SU-DHL-6 (cell line): ENCODE data around the gene MRPS26.
"Not testable (repeated sequence)": the region's sequence is repeated elsewhere in the genome, so short reads cannot be mapped to it uniquely, and the experiment has no call there.

Experiments
- H2AFZ ChIP-seq: fragments of 200-600 bp; sonication (generic); 2 replicates; pipeline ENCODE4 v1.6.1; 2014; ENCODE audit warnings: low read depth, mild to moderate bottlenecking, moderate library complexity, mixed read lengths, antibody characterized with exemption, low read length; ENCODE audit not compliant: severe bottlenecking
- H3F3A ChIP-seq: fragments of 200-600 bp; shearing (Covaris generic); 2 replicates; pipeline ENCODE4 v1.6.0; 2016; ENCODE audit warnings: antibody characterized with exemption, mild to moderate bottlenecking; ENCODE audit not compliant: insufficient read depth
- H3K27ac ChIP-seq: fragments of 200-600 bp; sonication (generic); 2 replicates; pipeline ENCODE4 v1.5.1; 2016; ENCODE audit warnings: low read depth, mild to moderate bottlenecking, low read length, moderate library complexity, mixed read lengths
- H3K27me3 ChIP-seq: fragments of 200-600 bp; sonication (generic), shearing (Covaris generic); 2 replicates; pipeline ENCODE4 v1.6.0; 2014; ENCODE audit warnings: mild to moderate bottlenecking, low read length
- H3K36me3 ChIP-seq: fragments of 200-600 bp; sonication (generic); 2 replicates; pipeline ENCODE4 v1.6.1; 2014; ENCODE audit warnings: mild to moderate bottlenecking, low read length, mixed read lengths
- H3K4me2 ChIP-seq: fragments of 300-600, 200-600 bp; shearing (Covaris generic), sonication (generic); 2 replicates; pipeline ENCODE4 v1.6.0; 2014; ENCODE audit warnings: low read length, low read depth, mild to moderate bottlenecking; ENCODE audit not compliant: poor library complexity, severe bottlenecking
- H3K4me3 ChIP-seq: fragments of 200-600 bp; sonication (generic); 2 replicates; pipeline ENCODE4 v1.5.1; 2014; ENCODE audit warnings: antibody characterized with exemption, low read length, mild to moderate bottlenecking, mixed read lengths; ENCODE audit not compliant: insufficient read depth, poor library complexity, severe bottlenecking
- H3K79me2 ChIP-seq: fragments of 200-600 bp; sonication (generic); 2 replicates; pipeline ENCODE4 v1.6.1; 2014; ENCODE audit warnings: mild to moderate bottlenecking, low read length, moderate library complexity; ENCODE audit not compliant: insufficient read depth
- H3K9ac ChIP-seq: fragments of 200-600 bp; sonication (generic); 2 replicates; pipeline ENCODE4 v1.7.0; 2014; ENCODE audit warnings: mild to moderate bottlenecking, low read length
- H3K9me2 ChIP-seq: fragments of 200-600 bp; sonication (generic); replicated peaks from 2 replicates; pipeline ENCODE4 v1.6.1; 2014; ENCODE audit warnings: low read length; ENCODE audit not compliant: insufficient read depth
- H3K9me3 ChIP-seq: fragments of 200-600 bp; sonication (generic); 2 replicates; pipeline ENCODE4 v1.6.1; 2014; ENCODE audit warnings: low read length, mixed read lengths; ENCODE audit not compliant: insufficient read depth
- H4K20me1 ChIP-seq: fragments of 200-600 bp; sonication (generic); 2 replicates; pipeline ENCODE4 v1.6.1; 2014; ENCODE audit warnings: low read depth, mild to moderate bottlenecking, antibody characterized with exemption, low read length, moderate library complexity, mixed read lengths
- CTCF ChIP-seq: fragments of 200-600 bp; sonication (generic); IDR thresholded peaks from one replicate; pipeline ENCODE4 v1.5.1; 2017; ENCODE audit warnings: antibody characterized with exemption, mild to moderate bottlenecking, low read length, moderate library complexity; ENCODE audit not compliant: insufficient read depth, poor library complexity, severe bottlenecking
- EZH2phosphoT487 ChIP-seq: fragments of 200-600 bp; sonication (generic), shearing (Covaris generic); conservative IDR thresholded peaks from 2 replicates; pipeline ENCODE4 v1.6.1; 2018; ENCODE audit warnings: mild to moderate bottlenecking, antibody characterized with exemption, low read length, moderate library complexity, mixed read lengths

MRPS26 gene

GRCh38 chr20:3074812-3075211 lies 29.0 kb downstream of the MRPS26 start:
- H2AFZ ChIP-seq, result no peak overlapping the region
- no peak for TF ChIP-seq CTCF
- no peak overlapping the region for H3K9ac ChIP-seq
- H3K9me3 ChIP-seq, result no peaks in the 10 kb centered on the region
- H3F3A ChIP-seq, result no peaks in the 10 kb centered on the region
- H3K9me2 ChIP-seq, result no peaks in the 10 kb centered on the region
- H3K27me3 ChIP-seq, result no peaks in the 10 kb centered on the region
- H3K27ac ChIP-seq, result no peak overlapping the region
- H3K4me3 ChIP-seq, result no peak overlapping the region
- no peaks in the 10 kb centered on the region for H3K36me3 ChIP-seq
- no peaks in the 10 kb centered on the region for H3K79me2 ChIP-seq
- no peak overlapping the region for H3K4me2 ChIP-seq
- no peaks in the 10 kb centered on the region for H4K20me1 ChIP-seq

- H3K9me2 ChIP-seq, H4K20me1 ChIP-seq, H3F3A ChIP-seq, H2AFZ ChIP-seq, H3K79me2 ChIP-seq, H3K4me3 ChIP-seq, H3K27me3 ChIP-seq, H3K9me3 ChIP-seq, H3K36me3 ChIP-seq, H3K9ac ChIP-seq, H3K4me2 ChIP-seq, H3K27ac ChIP-seq: not testable (repeated sequence)
Measured at GRCh38 chr20:3075315-3075714, 29.5 kb downstream of the MRPS26 start.

GRCh38 chr20:3077618-3078134 lies 31.8 kb downstream of the MRPS26 start:
- no peak overlapping the region for H3K9ac ChIP-seq
- H3K4me2 ChIP-seq, result no peak overlapping the region
- no peak overlapping the region for H3K4me3 ChIP-seq
- no peaks in the 10 kb centered on the region for H3K79me2 ChIP-seq
- TF ChIP-seq EZH2phosphoT487 (no peak), CTCF (no peak)
- H3K36me3 ChIP-seq, result no peaks in the 10 kb centered on the region
- H3K27ac ChIP-seq, result no peak overlapping the region
- no peaks in the 10 kb centered on the region for H3F3A ChIP-seq
- H2AFZ ChIP-seq, result no peak overlapping the region
- H3K27me3 ChIP-seq, result no peaks in the 10 kb centered on the region
- H3K9me3 ChIP-seq, result no peaks in the 10 kb centered on the region
- H3K9me2 ChIP-seq, result no peaks in the 10 kb centered on the region
- no peaks in the 10 kb centered on the region for H4K20me1 ChIP-seq

GRCh38 chr20:3080939-3081388 lies 35.1 kb downstream of the MRPS26 start:
- H3K9me2 ChIP-seq, result no peaks in the 10 kb centered on the region
- H3K27me3 ChIP-seq, result no peaks in the 10 kb centered on the region
- H3K9ac ChIP-seq, result no peak overlapping the region
- H2AFZ ChIP-seq, result no peak overlapping the region
- H3K79me2 ChIP-seq, result no peaks in the 10 kb centered on the region
- H4K20me1 ChIP-seq, result no peaks in the 10 kb centered on the region
- no peaks in the 10 kb centered on the region for H3K36me3 ChIP-seq
- no peak overlapping the region for H3K4me2 ChIP-seq
- no peaks in the 10 kb centered on the region for H3K9me3 ChIP-seq
- no peaks in the 10 kb centered on the region for H3F3A ChIP-seq
- TF ChIP-seq EZH2phosphoT487 (no peak), CTCF (no peak)
- H3K27ac ChIP-seq, result no peak overlapping the region
- no peak overlapping the region for H3K4me3 ChIP-seq
